ENCODE measurements around the gene NRCAM.

Gene NRCAM

GRCh38 chr7:108254259-108254658 lies 202.0 kb downstream of the NRCAM start:
- TF ChIP-seq POU6F1 (CRISPR knock-in tag; IDR thresholded peaks at IDR 0.05; ENCODE audit: borderline replicate concordance, low read depth) (no peak), TSHZ2 (CRISPR knock-in tag; IDR thresholded peaks at IDR 0.05) (no peak), RARB (CRISPR knock-in tag; IDR thresholded peaks at IDR 0.05) (no peak), OSR1 (CRISPR knock-in tag; IDR thresholded peaks at IDR 0.05) (no peak), ISL1 (CRISPR knock-in tag; IDR thresholded peaks at IDR 0.05) (no peak), ZFP30 (CRISPR knock-in tag; IDR thresholded peaks at IDR 0.05) (no peak), ZNF565 (CRISPR knock-in tag; conservative IDR thresholded peaks at IDR 0.05; ENCODE audit: low read depth) (no peak), ZFP3 (CRISPR knock-in tag; IDR thresholded peaks at IDR 0.05) (no peak), TCF4 (CRISPR knock-in tag; IDR thresholded peaks at IDR 0.05; ENCODE audit: borderline replicate concordance) (no peak), ZC3H10 (CRISPR knock-in tag; IDR thresholded peaks at IDR 0.05) (no peak), ARNTL (CRISPR knock-in tag; IDR thresholded peaks at IDR 0.05; ENCODE audit: borderline replicate concordance, low read depth) (no peak), CREB5 (CRISPR knock-in tag; IDR thresholded peaks at IDR 0.05; ENCODE audit: low read depth) (no peak), BACH2 (CRISPR knock-in tag; IDR thresholded peaks at IDR 0.05; ENCODE audit: borderline replicate concordance) (no peak), ZNF8 (CRISPR knock-in tag; IDR thresholded peaks at IDR 0.05) (no peak), PPARA (CRISPR knock-in tag; IDR thresholded peaks at IDR 0.05; ENCODE audit: borderline replicate concordance) (no peak), ZNF70 (CRISPR knock-in tag; IDR thresholded peaks at IDR 0.05) (no peak), TOX (CRISPR knock-in tag; IDR thresholded peaks at IDR 0.05; ENCODE audit: borderline replicate concordance) (no peak), GLIS3 (CRISPR knock-in tag; IDR thresholded peaks at IDR 0.05) (no peak), PATZ1 (CRISPR knock-in tag; IDR thresholded peaks at IDR 0.05; ENCODE audit: borderline replicate concordance) (no peak), SNAI2 (CRISPR knock-in tag; IDR thresholded peaks at IDR 0.05) (no peak)
- ATAC-seq, result no peak

- peak; percentile 30; the same call in 1 of the 3 replicates for ATAC-seq
Measured at GRCh38 chr7:108253275-108254044, 202.8 kb downstream of the NRCAM start.

More at GRCh38 chr7:108253275-108254044, 202.8 kb downstream of the NRCAM start:
- TF ChIP-seq TCF4 (CRISPR knock-in tag; IDR thresholded peaks at IDR 0.05; ENCODE audit: borderline replicate concordance) (no peak), CREB5 (CRISPR knock-in tag; IDR thresholded peaks at IDR 0.05; ENCODE audit: low read depth) (no peak), GLIS3 (CRISPR knock-in tag; IDR thresholded peaks at IDR 0.05) (no peak), ZNF565 (CRISPR knock-in tag; conservative IDR thresholded peaks at IDR 0.05; ENCODE audit: low read depth) (no peak), ZFP30 (CRISPR knock-in tag; IDR thresholded peaks at IDR 0.05) (no peak), TSHZ2 (CRISPR knock-in tag; IDR thresholded peaks at IDR 0.05) (0 out of 2 replicates have a peak, but pooled peaks have one; percentile 37)
